Activated CD8-positive, alpha-beta memory T cell treated with anti-CD3 and anti-CD28 coated beads, Interleukin-2, amount 50 U/mL, for 4 hours (primary cell): Measurements from ENCODE around the gene CSRP1.
A peak's percentile ranks its signal among the peaks of the same experiment; 100 is the strongest.

Experiments used
- DNase-seq: peaks from one replicate; pipeline ENCODE4 v3.0.0-alpha.2; 2020

Gene CSRP1

GRCh38 chr1:201450721-201451291 is 56.1 kb downstream of the CSRP1 start:
- DNase-seq: no peak

GRCh38 chr1:201448990-201449389 is 57.9 kb downstream of the CSRP1 start:
- no peak for DNase-seq

- peak; percentile 57 for DNase-seq
Observed at GRCh38 chr1:201447903-201448871, 58.7 kb downstream of the CSRP1 start.

- DNase-seq: no peak
Observed at GRCh38 chr1:201445310-201445709, 61.6 kb downstream of the CSRP1 start.

- no peak for DNase-seq
Observed at GRCh38 chr1:201444792-201445191, 62.1 kb downstream of the CSRP1 start.

- no peak for DNase-seq
Observed at GRCh38 chr1:201443747-201444146, 63.2 kb downstream of the CSRP1 start.

- no peak for DNase-seq
Observed at GRCh38 chr1:201436969-201437368, 70.0 kb downstream of the CSRP1 start.

GRCh38 chr1:201436393-201436792 is 70.5 kb downstream of the CSRP1 start:
- no peak for DNase-seq

- DNase-seq: no peak
Observed at GRCh38 chr1:201434266-201434665, 72.7 kb downstream of the CSRP1 start.

- no peak for DNase-seq
Observed at GRCh38 chr1:201433609-201434008, 73.3 kb downstream of the CSRP1 start.
